ENCODE measurements around the gene BSPRY.

BSPRY gene

GRCh38 chr9:113368982-113369854, 19.9 kb downstream of the BSPRY start:
- no peak overlapping the region for H3K4me3 ChIP-seq (ENCODE audit: low read depth, low read length)
- DNase-seq (ENCODE audit: low read depth, low spot score), result no peak
- TF ChIP-seq CTCF (IDR thresholded peaks at IDR 0.05; ENCODE audit: insufficient read depth, low read length, missing control alignments), result no peak
- ChIA-PET CTCF (interaction anchor here (3.0 kb wide), 1 partner anchor 32 kb away, joined by 10 read pairs; the partner anchor contains the start of gene ALAD), POLR2A (no interaction called here)

- TF ChIP-seq CTCF (IDR thresholded peaks at IDR 0.05; ENCODE audit: insufficient read depth, low read length, missing control alignments), result no peak
- H3K4me3 ChIP-seq (ENCODE audit: low read depth, low read length), result no peak overlapping the region
- ChIA-PET CTCF (interaction anchor here (1.7 kb wide), 1 partner anchor 31 kb away, joined by 5 read pairs; the partner anchor contains the start of gene ALAD), POLR2A (no interaction called here)
- no peak for DNase-seq (ENCODE audit: low read depth, low spot score)
Observed at GRCh38 chr9:113369855-113370140, 20.5 kb downstream of the BSPRY start.

- ChIA-PET CTCF (interaction anchor here (1.0 to 1.7 kb wide), 3 partner anchors 14 to 36 kb away, joined by 3 to 5 read pairs (median 4); partner anchors contain the start of gene ALAD), POLR2A (no interaction called here)
- DNase-seq (ENCODE audit: low read depth, low spot score), result no peak
- no peak for TF ChIP-seq CTCF (IDR thresholded peaks at IDR 0.05; ENCODE audit: insufficient read depth, low read length, missing control alignments)
- H3K4me3 ChIP-seq (ENCODE audit: low read depth, low read length), result no peak overlapping the region
Observed at GRCh38 chr9:113370806-113371325, 21.5 kb downstream of the BSPRY start.

GRCh38 chr9:113372059-113372458, 22.7 kb downstream of the BSPRY start:
- TF ChIP-seq CTCF (IDR thresholded peaks at IDR 0.05; ENCODE audit: insufficient read depth, low read length, missing control alignments), result no peak
- DNase-seq (ENCODE audit: low read depth, low spot score), result no peak
- CTCF ChIA-PET, result interaction anchor here (1.4 kb wide), 1 partner anchor 35 kb away, joined by 4 read pairs; no protein-coding TSS in a partner anchor
- no peak overlapping the region for H3K4me3 ChIP-seq (ENCODE audit: low read depth, low read length)
- POLR2A ChIA-PET, result no interaction called here

GRCh38 chr9:113373256-113373655, 23.9 kb downstream of the BSPRY start:
- no peak for DNase-seq (ENCODE audit: low read depth, low spot score)
- ChIA-PET CTCF (interaction anchor here (2.0 kb wide), 1 partner anchor 28 kb away, joined by 11 read pairs; the partner anchor contains the start of gene ALAD), POLR2A (no interaction called here)
- TF ChIP-seq CTCF (IDR thresholded peaks at IDR 0.05; ENCODE audit: insufficient read depth, low read length, missing control alignments), result no peak
- H3K4me3 ChIP-seq (ENCODE audit: low read depth, low read length), result no peak overlapping the region

- no peak for DNase-seq (ENCODE audit: low read depth, low spot score)
- CTCF ChIA-PET, result interaction anchor here (2.0 kb wide), 1 partner anchor 28 kb away, joined by 11 read pairs; the partner anchor contains the start of gene ALAD
- TF ChIP-seq CTCF (IDR thresholded peaks at IDR 0.05; ENCODE audit: insufficient read depth, low read length, missing control alignments), result no peak
- POLR2A ChIA-PET, result no interaction called here
- H3K4me3 ChIP-seq (ENCODE audit: low read depth, low read length), result no peak overlapping the region
Observed at GRCh38 chr9:113373676-113374392, 24.5 kb downstream of the BSPRY start.
